ENCODE results near the gene SENP6. TPM values are rescaled to one million over a fixed set of nuclear protein-coding genes. Genes with fewer than 3 reads are reported as not detected.
"Not testable (repeated sequence)": the region's sequence is repeated elsewhere in the genome, so short reads cannot be mapped to it uniquely, and the experiment has no call there.

SENP6 gene
- polyA plus RNA-seq, 1 donor from 2014 or later = 113 TPM

DNA sequence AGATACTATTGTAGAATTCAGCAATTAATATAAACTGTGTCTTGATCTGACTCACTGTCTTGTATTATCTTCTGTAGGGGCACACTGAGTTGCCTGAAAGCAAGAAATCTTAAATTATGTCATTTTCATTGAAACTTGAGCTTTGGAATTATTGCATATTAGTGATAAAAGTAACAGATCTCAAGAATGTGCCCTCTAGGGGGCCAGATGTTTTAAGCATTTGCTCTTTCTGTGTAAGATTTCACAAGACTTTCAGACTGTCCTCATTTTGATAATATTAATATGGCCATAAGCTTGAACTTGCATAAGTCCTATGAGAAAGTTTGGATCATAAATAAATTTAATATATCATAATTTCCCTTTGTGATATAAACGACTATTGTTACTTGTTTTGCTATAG lies 91.9 kb downstream of the SENP6 start:
- Histone ChIP-seq H3K9me2 (ENCODE audit: insufficient read depth, low read length) (no peaks in the 10 kb centered on the region), H4K20me1 (ENCODE audit: insufficient read depth) (no peaks in the 10 kb centered on the region), H3K27me3 (ENCODE audit: insufficient read depth, low read depth, low read length) (no peaks in the 10 kb centered on the region), H3K79me2 (replicated peaks; ENCODE audit: insufficient read depth, low read length) (no peaks in the 10 kb centered on the region), H3K9ac (ENCODE audit: low read length) (no peak overlapping the region), H3K9me3 (ENCODE audit: low read length) (no peaks in the 10 kb centered on the region), H3K27ac (ENCODE audit: low read length) (no peak overlapping the region), H3K36me3 (ENCODE audit: insufficient read depth, low read length) (no peaks in the 10 kb centered on the region), H3K4me2 (ENCODE audit: low read length) (no peak overlapping the region), H3F3A (ENCODE audit: insufficient read depth, low read length, poor library complexity, severe bottlenecking) (no peaks in the 10 kb centered on the region), H2AFZ (ENCODE audit: low read depth, low read length) (no peak overlapping the region), H3K4me3 (ENCODE audit: low read length) (no peak overlapping the region)
- TF ChIP-seq RAD21 (conservative IDR thresholded peaks at IDR 0.05) (no peak), SMC3 (conservative IDR thresholded peaks at IDR 0.05; ENCODE audit: poor library complexity) (no peak), MXI1 (conservative IDR thresholded peaks at IDR 0.05; ENCODE audit: poor library complexity, severe bottlenecking) (no peak), EZH2 (IDR thresholded peaks at IDR 0.05; ENCODE audit: borderline replicate concordance, insufficient read depth, low read length, poor library complexity, severe bottlenecking) (no peak), POLR2AphosphoS5 (IDR thresholded peaks at IDR 0.05) (no peak), TAF1 (IDR thresholded peaks at IDR 0.05; ENCODE audit: low read depth) (no peak), EP300 (conservative IDR thresholded peaks at IDR 0.05; ENCODE audit: poor library complexity, severe bottlenecking) (no peak)
- TF ChIP-seq, protein P1, sequence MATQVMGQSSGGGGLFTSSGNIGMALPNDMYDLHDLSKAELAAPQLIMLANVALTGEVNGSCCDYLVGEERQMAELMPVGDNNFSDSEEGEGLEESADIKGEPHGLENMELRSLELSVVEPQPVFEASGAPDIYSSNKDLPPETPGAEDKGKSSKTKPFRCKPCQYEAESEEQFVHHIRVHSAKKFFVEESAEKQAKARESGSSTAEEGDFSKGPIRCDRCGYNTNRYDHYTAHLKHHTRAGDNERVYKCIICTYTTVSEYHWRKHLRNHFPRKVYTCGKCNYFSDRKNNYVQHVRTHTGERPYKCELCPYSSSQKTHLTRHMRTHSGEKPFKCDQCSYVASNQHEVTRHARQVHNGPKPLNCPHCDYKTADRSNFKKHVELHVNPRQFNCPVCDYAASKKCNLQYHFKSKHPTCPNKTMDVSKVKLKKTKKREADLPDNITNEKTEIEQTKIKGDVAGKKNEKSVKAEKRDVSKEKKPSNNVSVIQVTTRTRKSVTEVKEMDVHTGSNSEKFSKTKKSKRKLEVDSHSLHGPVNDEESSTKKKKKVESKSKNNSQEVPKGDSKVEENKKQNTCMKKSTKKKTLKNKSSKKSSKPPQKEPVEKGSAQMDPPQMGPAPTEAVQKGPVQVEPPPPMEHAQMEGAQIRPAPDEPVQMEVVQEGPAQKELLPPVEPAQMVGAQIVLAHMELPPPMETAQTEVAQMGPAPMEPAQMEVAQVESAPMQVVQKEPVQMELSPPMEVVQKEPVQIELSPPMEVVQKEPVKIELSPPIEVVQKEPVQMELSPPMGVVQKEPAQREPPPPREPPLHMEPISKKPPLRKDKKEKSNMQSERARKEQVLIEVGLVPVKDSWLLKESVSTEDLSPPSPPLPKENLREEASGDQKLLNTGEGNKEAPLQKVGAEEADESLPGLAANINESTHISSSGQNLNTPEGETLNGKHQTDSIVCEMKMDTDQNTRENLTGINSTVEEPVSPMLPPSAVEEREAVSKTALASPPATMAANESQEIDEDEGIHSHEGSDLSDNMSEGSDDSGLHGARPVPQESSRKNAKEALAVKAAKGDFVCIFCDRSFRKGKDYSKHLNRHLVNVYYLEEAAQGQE (IDR thresholded peaks at IDR 0.05; ENCODE audit: borderline replicate concordance) = no peak
- TF ChIP-seq, protein P2, sequence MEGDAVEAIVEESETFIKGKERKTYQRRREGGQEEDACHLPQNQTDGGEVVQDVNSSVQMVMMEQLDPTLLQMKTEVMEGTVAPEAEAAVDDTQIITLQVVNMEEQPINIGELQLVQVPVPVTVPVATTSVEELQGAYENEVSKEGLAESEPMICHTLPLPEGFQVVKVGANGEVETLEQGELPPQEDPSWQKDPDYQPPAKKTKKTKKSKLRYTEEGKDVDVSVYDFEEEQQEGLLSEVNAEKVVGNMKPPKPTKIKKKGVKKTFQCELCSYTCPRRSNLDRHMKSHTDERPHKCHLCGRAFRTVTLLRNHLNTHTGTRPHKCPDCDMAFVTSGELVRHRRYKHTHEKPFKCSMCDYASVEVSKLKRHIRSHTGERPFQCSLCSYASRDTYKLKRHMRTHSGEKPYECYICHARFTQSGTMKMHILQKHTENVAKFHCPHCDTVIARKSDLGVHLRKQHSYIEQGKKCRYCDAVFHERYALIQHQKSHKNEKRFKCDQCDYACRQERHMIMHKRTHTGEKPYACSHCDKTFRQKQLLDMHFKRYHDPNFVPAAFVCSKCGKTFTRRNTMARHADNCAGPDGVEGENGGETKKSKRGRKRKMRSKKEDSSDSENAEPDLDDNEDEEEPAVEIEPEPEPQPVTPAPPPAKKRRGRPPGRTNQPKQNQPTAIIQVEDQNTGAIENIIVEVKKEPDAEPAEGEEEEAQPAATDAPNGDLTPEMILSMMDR (IDR thresholded peaks at IDR 0.05; ENCODE audit: poor library complexity, severe bottlenecking) = no peak

DNA sequence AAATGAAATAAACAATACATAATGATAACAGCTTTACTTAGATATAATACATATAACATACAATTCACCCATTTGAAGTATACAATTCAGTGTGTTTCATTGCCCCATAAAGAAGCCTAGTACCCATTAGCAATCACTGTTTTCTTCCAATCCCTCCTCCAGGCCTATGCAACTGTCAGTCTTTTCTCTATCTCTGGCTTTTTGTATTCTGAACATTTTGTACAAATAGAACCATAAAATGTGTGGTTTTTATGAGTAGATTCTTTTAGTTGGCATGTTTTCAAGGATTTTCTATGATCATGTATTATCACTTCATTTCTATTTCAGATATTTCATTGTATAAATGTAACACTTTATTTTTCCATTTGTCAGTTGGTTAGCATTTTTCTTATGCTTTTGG lies 92.7 kb downstream of the SENP6 start:
- Histone ChIP-seq H3K79me2 (replicated peaks; ENCODE audit: insufficient read depth, low read length) (no peaks in the 10 kb centered on the region), H3K4me2 (ENCODE audit: low read length) (no peak overlapping the region), H3K9me2 (ENCODE audit: insufficient read depth, low read length) (no peaks in the 10 kb centered on the region), H3K9ac (ENCODE audit: low read length) (no peak overlapping the region), H2AFZ (ENCODE audit: low read depth, low read length) (no peak overlapping the region), H3K4me3 (ENCODE audit: low read length) (no peak overlapping the region), H3K9me3 (ENCODE audit: low read length) (no peaks in the 10 kb centered on the region), H3K27ac (ENCODE audit: low read length) (no peak overlapping the region), H3F3A (ENCODE audit: insufficient read depth, low read length, poor library complexity, severe bottlenecking) (no peaks in the 10 kb centered on the region), H4K20me1 (ENCODE audit: insufficient read depth) (no peaks in the 10 kb centered on the region), H3K27me3 (ENCODE audit: insufficient read depth, low read depth, low read length) (no peaks in the 10 kb centered on the region), H3K36me3 (ENCODE audit: insufficient read depth, low read length) (no peaks in the 10 kb centered on the region)
- TF ChIP-seq POLR2AphosphoS5 (IDR thresholded peaks at IDR 0.05) = no peak
- TF ChIP-seq, protein P2 (IDR thresholded peaks at IDR 0.05; ENCODE audit: poor library complexity, severe bottlenecking) = no peak
- TF ChIP-seq TAF1 (IDR thresholded peaks at IDR 0.05; ENCODE audit: low read depth) = no peak

DNA sequence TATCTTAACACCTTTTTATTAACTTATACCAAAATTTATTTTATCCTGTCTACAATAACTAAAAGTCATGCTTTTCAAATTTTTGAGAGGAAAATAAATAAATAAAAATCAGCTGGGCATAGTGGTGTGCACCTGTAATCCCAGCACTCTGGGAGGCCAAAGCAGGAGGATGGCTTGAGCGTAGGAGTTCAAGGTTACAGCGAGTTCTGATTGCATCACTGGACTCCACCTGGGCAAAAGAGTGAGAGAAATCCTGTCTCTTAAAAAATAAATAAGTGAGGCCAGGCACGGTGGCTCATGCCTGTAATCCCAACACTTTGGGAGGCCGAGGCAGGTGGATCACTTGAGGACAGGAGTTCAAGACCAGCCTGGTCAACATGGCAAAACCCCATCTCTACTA lies 106.7 kb downstream of the SENP6 start:
- not testable (repeated sequence) for H3K27ac ChIP-seq (ENCODE audit: low read length); H3K9me2 ChIP-seq (ENCODE audit: insufficient read depth, low read length); H2AFZ ChIP-seq (ENCODE audit: low read depth, low read length); H3K4me2 ChIP-seq (ENCODE audit: low read length); H3K9me3 ChIP-seq (ENCODE audit: low read length); H3K9ac ChIP-seq (ENCODE audit: low read length); H3K36me3 ChIP-seq (ENCODE audit: insufficient read depth, low read length); H3K27me3 ChIP-seq (ENCODE audit: insufficient read depth, low read depth, low read length); H4K20me1 ChIP-seq (ENCODE audit: insufficient read depth); H3F3A ChIP-seq (ENCODE audit: insufficient read depth, low read length, poor library complexity, severe bottlenecking); H3K79me2 ChIP-seq (replicated peaks; ENCODE audit: insufficient read depth, low read length); H3K4me3 ChIP-seq (ENCODE audit: low read length)

Data from neural cell (in vitro differentiated cells).